Measurements from ENCODE around the gene CLOCK.

DNA sequence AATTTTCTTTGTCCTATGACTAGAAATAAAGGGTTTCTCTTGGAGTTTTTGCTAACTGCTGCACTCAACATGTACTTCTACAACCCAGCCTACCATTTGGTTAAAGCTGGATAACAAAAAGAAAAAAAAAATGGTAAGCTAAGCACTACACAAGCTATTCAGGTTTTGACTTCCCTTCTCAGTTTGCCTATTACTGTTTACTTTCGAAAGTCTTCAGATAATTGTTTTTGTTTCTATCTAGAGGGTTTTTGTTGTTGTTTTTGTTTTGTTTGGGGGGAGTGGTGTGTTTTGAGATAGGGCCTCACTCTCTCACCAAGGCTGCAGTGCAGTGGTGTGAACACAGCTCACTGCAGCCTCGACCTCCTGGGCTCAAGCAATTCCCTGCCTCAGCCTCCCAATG lies 46.6 kb downstream of the CLOCK start:
- TF ChIP-seq, protein P1, sequence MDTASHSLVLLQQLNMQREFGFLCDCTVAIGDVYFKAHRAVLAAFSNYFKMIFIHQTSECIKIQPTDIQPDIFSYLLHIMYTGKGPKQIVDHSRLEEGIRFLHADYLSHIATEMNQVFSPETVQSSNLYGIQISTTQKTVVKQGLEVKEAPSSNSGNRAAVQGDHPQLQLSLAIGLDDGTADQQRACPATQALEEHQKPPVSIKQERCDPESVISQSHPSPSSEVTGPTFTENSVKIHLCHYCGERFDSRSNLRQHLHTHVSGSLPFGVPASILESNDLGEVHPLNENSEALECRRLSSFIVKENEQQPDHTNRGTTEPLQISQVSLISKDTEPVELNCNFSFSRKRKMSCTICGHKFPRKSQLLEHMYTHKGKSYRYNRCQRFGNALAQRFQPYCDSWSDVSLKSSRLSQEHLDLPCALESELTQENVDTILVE (CRISPR knock-in tag; IDR thresholded peaks at IDR 0.05) = no peak
- TF ChIP-seq HNRNPUL1 (IDR thresholded peaks at IDR 0.05; ENCODE audit: low read depth, low read length) (no peak), SIN3A (IDR thresholded peaks at IDR 0.05; ENCODE audit: borderline replicate concordance, low read depth, low read length) (no peak), CBX2 (IDR thresholded peaks at IDR 0.05; ENCODE audit: low read depth, low read length) (no peak), CBX2 (CRISPR knock-in tag; IDR thresholded peaks at IDR 0.05; ENCODE audit: low read depth) (no peak), ZNF256 (CRISPR knock-in tag; conservative IDR thresholded peaks at IDR 0.05) (no peak), ZFYVE20 (CRISPR knock-in tag; IDR thresholded peaks at IDR 0.05; ENCODE audit: borderline replicate concordance, low read depth) (no peak), PHF20 (CRISPR knock-in tag; IDR thresholded peaks at IDR 0.05) (no peak)
- TF ChIP-seq, protein P2, sequence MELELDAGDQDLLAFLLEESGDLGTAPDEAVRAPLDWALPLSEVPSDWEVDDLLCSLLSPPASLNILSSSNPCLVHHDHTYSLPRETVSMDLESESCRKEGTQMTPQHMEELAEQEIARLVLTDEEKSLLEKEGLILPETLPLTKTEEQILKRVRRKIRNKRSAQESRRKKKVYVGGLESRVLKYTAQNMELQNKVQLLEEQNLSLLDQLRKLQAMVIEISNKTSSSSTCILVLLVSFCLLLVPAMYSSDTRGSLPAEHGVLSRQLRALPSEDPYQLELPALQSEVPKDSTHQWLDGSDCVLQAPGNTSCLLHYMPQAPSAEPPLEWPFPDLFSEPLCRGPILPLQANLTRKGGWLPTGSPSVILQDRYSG (CRISPR knock-in tag; IDR thresholded peaks at IDR 0.05) = no peak
- TF ChIP-seq, protein P3, sequence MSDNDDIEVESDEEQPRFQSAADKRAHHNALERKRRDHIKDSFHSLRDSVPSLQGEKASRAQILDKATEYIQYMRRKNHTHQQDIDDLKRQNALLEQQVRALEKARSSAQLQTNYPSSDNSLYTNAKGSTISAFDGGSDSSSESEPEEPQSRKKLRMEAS (IDR thresholded peaks at IDR 0.05) = no peak
- TF ChIP-seq, protein P4, sequence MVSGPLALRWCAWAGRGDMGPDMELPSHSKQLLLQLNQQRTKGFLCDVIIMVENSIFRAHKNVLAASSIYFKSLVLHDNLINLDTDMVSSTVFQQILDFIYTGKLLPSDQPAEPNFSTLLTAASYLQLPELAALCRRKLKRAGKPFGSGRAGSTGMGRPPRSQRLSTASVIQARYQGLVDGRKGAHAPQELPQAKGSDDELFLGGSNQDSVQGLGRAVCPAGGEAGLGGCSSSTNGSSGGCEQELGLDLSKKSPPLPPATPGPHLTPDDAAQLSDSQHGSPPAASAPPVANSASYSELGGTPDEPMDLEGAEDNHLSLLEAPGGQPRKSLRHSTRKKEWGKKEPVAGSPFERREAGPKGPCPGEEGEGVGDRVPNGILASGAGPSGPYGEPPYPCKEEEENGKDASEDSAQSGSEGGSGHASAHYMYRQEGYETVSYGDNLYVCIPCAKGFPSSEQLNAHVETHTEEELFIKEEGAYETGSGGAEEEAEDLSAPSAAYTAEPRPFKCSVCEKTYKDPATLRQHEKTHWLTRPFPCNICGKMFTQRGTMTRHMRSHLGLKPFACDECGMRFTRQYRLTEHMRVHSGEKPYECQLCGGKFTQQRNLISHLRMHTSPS (CRISPR knock-in tag; IDR thresholded peaks at IDR 0.05; ENCODE audit: low read depth) = no peak
- TF ChIP-seq, protein P5, sequence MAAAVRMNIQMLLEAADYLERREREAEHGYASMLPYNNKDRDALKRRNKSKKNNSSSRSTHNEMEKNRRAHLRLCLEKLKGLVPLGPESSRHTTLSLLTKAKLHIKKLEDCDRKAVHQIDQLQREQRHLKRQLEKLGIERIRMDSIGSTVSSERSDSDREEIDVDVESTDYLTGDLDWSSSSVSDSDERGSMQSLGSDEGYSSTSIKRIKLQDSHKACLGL (CRISPR knock-in tag; IDR thresholded peaks at IDR 0.05) = no peak
- TF ChIP-seq, protein P6, sequence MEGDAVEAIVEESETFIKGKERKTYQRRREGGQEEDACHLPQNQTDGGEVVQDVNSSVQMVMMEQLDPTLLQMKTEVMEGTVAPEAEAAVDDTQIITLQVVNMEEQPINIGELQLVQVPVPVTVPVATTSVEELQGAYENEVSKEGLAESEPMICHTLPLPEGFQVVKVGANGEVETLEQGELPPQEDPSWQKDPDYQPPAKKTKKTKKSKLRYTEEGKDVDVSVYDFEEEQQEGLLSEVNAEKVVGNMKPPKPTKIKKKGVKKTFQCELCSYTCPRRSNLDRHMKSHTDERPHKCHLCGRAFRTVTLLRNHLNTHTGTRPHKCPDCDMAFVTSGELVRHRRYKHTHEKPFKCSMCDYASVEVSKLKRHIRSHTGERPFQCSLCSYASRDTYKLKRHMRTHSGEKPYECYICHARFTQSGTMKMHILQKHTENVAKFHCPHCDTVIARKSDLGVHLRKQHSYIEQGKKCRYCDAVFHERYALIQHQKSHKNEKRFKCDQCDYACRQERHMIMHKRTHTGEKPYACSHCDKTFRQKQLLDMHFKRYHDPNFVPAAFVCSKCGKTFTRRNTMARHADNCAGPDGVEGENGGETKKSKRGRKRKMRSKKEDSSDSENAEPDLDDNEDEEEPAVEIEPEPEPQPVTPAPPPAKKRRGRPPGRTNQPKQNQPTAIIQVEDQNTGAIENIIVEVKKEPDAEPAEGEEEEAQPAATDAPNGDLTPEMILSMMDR (CRISPR knock-in tag; IDR thresholded peaks at IDR 0.05) = no peak
